Measurements from ENCODE around the gene RXRG.

The RXRG gene

DNA sequence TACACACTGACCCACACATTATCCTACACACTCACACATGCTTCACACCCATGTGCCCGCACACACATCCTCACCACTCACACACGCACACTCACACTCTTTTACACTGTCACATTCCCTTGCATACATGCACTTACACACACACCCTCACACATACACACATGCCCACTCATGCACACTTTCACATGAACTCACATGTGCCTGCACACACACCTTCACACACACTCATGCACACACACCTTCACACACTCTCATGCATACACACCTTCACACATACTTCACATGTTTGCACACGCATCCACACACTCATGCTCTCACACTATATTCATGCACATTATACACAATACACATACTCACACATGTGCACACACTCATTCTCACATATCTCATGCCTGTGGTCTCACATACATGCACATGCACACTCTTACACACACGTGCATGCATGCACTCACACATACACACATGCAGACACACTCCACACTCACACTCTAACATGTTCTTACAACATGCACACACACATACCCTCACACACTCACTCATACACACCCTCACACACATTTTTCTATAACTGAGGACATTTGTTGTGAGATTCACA, 42.3 kb downstream of the RXRG start:
- DNase-seq (ENCODE audit: extremely low read depth, insufficient read length): no peak
- no peaks in the 10 kb centered on the region; the same call in 1 of the 2 replicates for H3K27me3 ChIP-seq (replicated peaks; ENCODE audit: control insufficient read depth, insufficient read depth, low read length)
- TF ChIP-seq, protein P1, sequence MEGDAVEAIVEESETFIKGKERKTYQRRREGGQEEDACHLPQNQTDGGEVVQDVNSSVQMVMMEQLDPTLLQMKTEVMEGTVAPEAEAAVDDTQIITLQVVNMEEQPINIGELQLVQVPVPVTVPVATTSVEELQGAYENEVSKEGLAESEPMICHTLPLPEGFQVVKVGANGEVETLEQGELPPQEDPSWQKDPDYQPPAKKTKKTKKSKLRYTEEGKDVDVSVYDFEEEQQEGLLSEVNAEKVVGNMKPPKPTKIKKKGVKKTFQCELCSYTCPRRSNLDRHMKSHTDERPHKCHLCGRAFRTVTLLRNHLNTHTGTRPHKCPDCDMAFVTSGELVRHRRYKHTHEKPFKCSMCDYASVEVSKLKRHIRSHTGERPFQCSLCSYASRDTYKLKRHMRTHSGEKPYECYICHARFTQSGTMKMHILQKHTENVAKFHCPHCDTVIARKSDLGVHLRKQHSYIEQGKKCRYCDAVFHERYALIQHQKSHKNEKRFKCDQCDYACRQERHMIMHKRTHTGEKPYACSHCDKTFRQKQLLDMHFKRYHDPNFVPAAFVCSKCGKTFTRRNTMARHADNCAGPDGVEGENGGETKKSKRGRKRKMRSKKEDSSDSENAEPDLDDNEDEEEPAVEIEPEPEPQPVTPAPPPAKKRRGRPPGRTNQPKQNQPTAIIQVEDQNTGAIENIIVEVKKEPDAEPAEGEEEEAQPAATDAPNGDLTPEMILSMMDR (IDR thresholded peaks at IDR 0.05; ENCODE audit: insufficient read depth, low read length, poor library complexity, severe bottlenecking): no peak
- H3K4me3 ChIP-seq (replicated peaks; ENCODE audit: low read depth, low read length): no peak overlapping the region
- no peaks in the 10 kb centered on the region for H3K36me3 ChIP-seq (ENCODE audit: control insufficient read depth, insufficient read depth, low read length)

DNA sequence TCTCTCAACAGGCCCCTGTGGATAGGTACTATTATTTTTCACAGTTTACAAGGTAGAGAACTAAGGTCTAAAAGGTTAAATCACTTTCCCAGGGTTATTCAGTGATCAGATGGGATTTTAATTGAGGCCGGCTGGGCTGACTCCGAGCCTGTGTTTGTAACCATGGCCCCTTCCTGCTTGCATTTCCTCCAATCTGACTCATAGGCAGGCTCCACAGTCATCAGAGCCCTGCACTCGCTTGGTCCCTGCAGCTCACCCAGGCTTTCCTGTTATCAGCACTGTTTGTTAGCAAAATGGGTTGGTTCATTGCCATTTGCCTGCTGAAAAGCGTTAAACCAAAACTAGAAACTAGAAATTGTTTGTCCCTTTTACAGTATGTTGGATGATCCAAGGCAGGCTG, 47.0 kb downstream of the RXRG start:
- TF ChIP-seq, protein P1 (IDR thresholded peaks at IDR 0.05; ENCODE audit: insufficient read depth, low read length, poor library complexity, severe bottlenecking): no peak
- Histone ChIP-seq H3K4me3 (replicated peaks; ENCODE audit: low read depth, low read length) (no peak overlapping the region), H3K36me3 (ENCODE audit: control insufficient read depth, insufficient read depth, low read length) (no peaks in the 10 kb centered on the region), H3K27me3 (replicated peaks; ENCODE audit: control insufficient read depth, insufficient read depth, low read length) (no peaks in the 10 kb centered on the region; the same call in 1 of the 2 replicates)
- DNase-seq (ENCODE audit: extremely low read depth, insufficient read length): no peak

DNA sequence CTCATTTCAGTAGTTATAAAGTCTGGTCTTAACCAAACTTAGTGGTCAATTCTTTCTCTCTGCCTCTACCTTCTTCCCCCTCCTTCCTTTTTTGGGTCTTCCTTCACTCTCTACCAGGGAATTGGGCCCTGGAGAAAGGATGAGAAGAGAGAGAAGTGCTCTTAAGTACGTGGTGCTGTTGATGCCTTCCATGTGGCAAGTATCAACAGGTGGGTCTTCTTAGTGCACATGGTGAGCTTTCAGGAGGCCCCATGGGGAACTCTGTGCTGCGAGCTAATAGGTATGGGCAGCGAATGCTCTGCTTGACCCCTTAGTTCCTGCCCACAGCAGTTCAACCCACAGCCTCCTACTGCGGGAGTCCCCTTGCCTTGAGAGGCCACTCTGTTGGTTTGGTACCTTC, 49.0 kb downstream of the RXRG start:
- no peaks in the 10 kb centered on the region for H3K36me3 ChIP-seq (ENCODE audit: control insufficient read depth, insufficient read depth, low read length)
- TF ChIP-seq, protein P1 (IDR thresholded peaks at IDR 0.05; ENCODE audit: insufficient read depth, low read length, poor library complexity, severe bottlenecking): no peak
- no peak for DNase-seq (ENCODE audit: extremely low read depth, insufficient read length)
- no peaks in the 10 kb centered on the region; the same call in 1 of the 2 replicates for H3K27me3 ChIP-seq (replicated peaks; ENCODE audit: control insufficient read depth, insufficient read depth, low read length)
- H3K4me3 ChIP-seq (replicated peaks; ENCODE audit: low read depth, low read length): no peak overlapping the region

DNA sequence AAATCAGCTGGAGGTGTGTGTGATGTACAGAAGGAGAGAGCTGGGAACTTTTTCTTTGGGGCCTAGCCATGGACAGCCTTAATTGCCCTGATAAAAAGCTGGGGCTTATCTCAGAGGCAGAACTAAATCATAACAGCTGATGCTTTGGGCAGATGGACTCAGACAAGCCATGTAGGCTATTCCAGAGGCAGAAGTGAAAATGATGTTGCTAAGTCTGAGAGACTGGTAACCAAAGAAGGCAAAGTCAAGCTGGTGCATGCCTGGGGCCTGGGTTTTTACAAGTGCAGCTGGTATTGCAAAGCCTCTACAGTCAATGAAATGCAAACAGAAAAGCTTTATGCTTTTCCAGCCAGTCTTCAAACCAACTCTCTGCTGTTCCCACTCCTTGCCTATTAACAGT, 49.4 kb downstream of the RXRG start:
- H3K36me3 ChIP-seq (ENCODE audit: control insufficient read depth, insufficient read depth, low read length): no peaks in the 10 kb centered on the region
- TF ChIP-seq, protein P1 (IDR thresholded peaks at IDR 0.05; ENCODE audit: insufficient read depth, low read length, poor library complexity, severe bottlenecking): no peak
- no peak overlapping the region for H3K4me3 ChIP-seq (replicated peaks; ENCODE audit: low read depth, low read length)
- no peaks in the 10 kb centered on the region; the same call in 1 of the 2 replicates for H3K27me3 ChIP-seq (replicated peaks; ENCODE audit: control insufficient read depth, insufficient read depth, low read length)
- no peak for DNase-seq (ENCODE audit: extremely low read depth, insufficient read length)

DNA sequence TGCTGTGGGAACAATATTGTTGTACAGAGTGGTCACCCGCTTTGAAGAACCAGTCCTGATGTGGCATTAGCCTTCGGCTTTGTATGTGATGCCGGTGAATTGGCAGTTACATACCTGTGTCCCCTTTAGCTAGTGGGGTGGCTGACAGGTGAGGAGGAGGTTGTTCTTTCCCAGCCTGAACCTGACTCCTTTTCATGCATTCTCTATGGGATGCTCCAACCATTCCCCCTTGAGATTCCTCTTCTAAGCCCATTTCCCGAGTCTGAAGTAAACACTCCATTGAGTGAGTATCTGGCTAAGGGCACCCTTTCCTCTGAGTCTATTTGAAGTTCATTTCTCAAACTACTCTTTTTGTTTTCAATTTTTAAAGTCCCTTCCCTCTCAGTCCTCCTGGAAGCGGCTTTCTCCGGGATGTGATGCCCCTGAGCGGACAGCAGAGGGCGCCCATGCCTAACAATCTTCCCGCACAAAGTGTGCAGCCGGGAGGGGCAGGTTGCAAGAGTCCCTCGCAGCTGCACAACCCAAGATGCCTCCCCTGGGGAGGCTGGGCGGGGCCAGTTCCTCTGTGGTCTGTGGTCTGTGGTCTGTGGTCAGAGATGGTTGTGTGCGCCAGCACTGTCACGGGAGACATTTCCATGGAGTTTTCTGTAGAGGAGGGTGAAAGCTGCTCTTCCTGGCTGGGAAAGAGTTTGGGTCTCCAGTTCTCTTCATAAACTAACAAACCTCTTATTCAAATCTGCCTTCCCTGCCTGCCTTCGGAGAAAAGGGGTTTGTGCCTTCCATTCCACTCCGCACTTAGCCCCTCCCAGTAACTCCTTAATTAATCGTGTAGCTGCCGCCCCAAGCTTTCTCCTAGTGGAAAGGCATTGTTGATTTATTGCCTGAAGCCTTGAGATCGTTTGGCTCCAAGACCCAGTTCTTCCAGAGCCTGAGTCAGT, 52.0 kb downstream of the RXRG start:
- H3K4me3 ChIP-seq (replicated peaks; ENCODE audit: low read depth, low read length): no peak overlapping the region
- no peaks in the 10 kb centered on the region; the same call in 1 of the 2 replicates for H3K27me3 ChIP-seq (replicated peaks; ENCODE audit: control insufficient read depth, insufficient read depth, low read length)
- no peaks in the 10 kb centered on the region for H3K36me3 ChIP-seq (ENCODE audit: control insufficient read depth, insufficient read depth, low read length)
- DNase-seq (ENCODE audit: extremely low read depth, insufficient read length): peak; percentile 85
- TF ChIP-seq, protein P1 (IDR thresholded peaks at IDR 0.05; ENCODE audit: insufficient read depth, low read length, poor library complexity, severe bottlenecking): peak; percentile 96
